HL-60 (cell line): ENCODE results near the gene SERPINB11.

Experiments used
- DNase-seq, 2 experiments: peaks; one replicate each; pipeline ENCODE4 v3.0.0-alpha.2; 2010 to 2020; ENCODE audit warnings: low read depth in 1 of 2, low spot score in 1 of 2
- H3K27ac ChIP-seq: fragments of 250-450 bp; sonication (Bioruptor Pico); replicated peaks from 2 replicates; pipeline ENCODE4 v1.5.1; 2020; ENCODE audit warnings: mild to moderate bottlenecking, moderate library complexity
- H3K27me3 ChIP-seq: fragments of 250-450 bp; sonication (Bioruptor Pico); 2 replicates; pipeline ENCODE4 v1.5.1; 2021; ENCODE audit warnings: mild to moderate bottlenecking, moderate library complexity; ENCODE audit not compliant: insufficient read depth, poor library complexity, severe bottlenecking
- H3K4me3 ChIP-seq: replicated peaks from 2 replicates; pipeline ENCODE4 v1.5.1; 2011; ENCODE audit warnings: mild to moderate bottlenecking, control low read depth, low read length; ENCODE audit not compliant: insufficient read depth
- GABPA ChIP-seq: IDR thresholded peaks from 2 replicates; pipeline ENCODE4 v1.6.1; 2012; ENCODE audit warnings: low read depth
- POLR2AphosphoS5 ChIP-seq: IDR thresholded peaks from 2 replicates; pipeline ENCODE4 v1.6.1; 2012; ENCODE audit warnings: low read depth
- SPI1 ChIP-seq: IDR thresholded peaks from 2 replicates; pipeline ENCODE4 v1.6.1; 2012; ENCODE audit warnings: low read depth, mild to moderate bottlenecking, borderline replicate concordance
- TF ChIP-seq, protein P1 (sequence below): IDR thresholded peaks from one replicate; pipeline ENCODE4 v1.5.1; 2011; ENCODE audit warnings: low read length, control low read depth, inconsistent platforms; ENCODE audit not compliant: insufficient read depth
- TF ChIP-seq, protein P2 (sequence below): IDR thresholded peaks from 2 replicates; pipeline ENCODE4 v1.6.1; 2012; ENCODE audit warnings: low read depth; ENCODE audit not compliant: insufficient replicate concordance

SERPINB11 gene

DNA sequence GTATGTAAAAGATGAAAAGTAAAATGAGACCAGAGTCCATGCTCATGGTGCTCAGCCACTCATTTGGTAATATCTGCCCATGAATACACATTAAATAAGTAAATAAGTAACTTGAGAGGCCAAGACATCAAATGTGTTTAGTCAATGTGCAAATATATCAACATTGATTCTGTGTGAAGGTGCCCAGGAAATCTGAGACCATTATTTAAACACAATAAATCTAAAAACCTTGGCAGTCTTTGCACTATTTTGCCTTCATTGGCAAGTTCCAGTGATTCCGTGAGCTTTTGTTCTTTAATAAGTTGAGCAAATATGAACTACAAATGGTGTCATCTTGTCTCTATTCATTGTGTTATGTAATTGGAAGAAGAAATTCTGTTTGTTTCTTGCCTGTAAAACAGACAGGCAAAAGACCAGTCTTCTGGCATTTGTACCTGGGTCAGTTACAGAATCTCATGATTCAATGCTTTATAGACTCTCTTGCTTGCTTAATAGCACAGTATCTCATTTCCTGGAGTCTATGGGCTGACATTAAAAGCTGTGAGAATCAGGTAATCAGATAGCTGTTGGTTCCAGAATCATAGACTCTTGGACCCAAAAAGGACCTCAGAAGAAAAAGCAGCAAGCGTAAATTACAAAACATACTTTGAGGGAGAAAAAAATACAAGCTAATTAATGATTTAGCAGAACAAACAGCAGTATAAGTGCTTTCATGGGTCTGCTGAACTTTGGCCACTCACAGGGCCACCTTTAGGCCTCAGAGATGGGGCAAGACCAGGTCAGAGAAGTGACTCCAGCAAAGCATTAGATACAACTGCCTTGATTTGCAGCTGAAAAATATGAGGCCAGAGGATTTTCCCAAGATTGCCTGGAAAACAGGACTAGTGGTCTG lies 21.1 kb upstream of the SERPINB11 start:
- no peak for DNase-seq
- TF ChIP-seq, protein P1, sequence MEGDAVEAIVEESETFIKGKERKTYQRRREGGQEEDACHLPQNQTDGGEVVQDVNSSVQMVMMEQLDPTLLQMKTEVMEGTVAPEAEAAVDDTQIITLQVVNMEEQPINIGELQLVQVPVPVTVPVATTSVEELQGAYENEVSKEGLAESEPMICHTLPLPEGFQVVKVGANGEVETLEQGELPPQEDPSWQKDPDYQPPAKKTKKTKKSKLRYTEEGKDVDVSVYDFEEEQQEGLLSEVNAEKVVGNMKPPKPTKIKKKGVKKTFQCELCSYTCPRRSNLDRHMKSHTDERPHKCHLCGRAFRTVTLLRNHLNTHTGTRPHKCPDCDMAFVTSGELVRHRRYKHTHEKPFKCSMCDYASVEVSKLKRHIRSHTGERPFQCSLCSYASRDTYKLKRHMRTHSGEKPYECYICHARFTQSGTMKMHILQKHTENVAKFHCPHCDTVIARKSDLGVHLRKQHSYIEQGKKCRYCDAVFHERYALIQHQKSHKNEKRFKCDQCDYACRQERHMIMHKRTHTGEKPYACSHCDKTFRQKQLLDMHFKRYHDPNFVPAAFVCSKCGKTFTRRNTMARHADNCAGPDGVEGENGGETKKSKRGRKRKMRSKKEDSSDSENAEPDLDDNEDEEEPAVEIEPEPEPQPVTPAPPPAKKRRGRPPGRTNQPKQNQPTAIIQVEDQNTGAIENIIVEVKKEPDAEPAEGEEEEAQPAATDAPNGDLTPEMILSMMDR, result no peak
- TF ChIP-seq POLR2AphosphoS5 (no peak), GABPA (no peak), SPI1 (no peak)
- TF ChIP-seq, protein P2, sequence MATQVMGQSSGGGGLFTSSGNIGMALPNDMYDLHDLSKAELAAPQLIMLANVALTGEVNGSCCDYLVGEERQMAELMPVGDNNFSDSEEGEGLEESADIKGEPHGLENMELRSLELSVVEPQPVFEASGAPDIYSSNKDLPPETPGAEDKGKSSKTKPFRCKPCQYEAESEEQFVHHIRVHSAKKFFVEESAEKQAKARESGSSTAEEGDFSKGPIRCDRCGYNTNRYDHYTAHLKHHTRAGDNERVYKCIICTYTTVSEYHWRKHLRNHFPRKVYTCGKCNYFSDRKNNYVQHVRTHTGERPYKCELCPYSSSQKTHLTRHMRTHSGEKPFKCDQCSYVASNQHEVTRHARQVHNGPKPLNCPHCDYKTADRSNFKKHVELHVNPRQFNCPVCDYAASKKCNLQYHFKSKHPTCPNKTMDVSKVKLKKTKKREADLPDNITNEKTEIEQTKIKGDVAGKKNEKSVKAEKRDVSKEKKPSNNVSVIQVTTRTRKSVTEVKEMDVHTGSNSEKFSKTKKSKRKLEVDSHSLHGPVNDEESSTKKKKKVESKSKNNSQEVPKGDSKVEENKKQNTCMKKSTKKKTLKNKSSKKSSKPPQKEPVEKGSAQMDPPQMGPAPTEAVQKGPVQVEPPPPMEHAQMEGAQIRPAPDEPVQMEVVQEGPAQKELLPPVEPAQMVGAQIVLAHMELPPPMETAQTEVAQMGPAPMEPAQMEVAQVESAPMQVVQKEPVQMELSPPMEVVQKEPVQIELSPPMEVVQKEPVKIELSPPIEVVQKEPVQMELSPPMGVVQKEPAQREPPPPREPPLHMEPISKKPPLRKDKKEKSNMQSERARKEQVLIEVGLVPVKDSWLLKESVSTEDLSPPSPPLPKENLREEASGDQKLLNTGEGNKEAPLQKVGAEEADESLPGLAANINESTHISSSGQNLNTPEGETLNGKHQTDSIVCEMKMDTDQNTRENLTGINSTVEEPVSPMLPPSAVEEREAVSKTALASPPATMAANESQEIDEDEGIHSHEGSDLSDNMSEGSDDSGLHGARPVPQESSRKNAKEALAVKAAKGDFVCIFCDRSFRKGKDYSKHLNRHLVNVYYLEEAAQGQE, result no peak
- Histone ChIP-seq H3K4me3 (no peak overlapping the region), H3K27me3 (peaks cover 2% of the 10 kb centered on the region), H3K27ac (no peak overlapping the region)

DNA sequence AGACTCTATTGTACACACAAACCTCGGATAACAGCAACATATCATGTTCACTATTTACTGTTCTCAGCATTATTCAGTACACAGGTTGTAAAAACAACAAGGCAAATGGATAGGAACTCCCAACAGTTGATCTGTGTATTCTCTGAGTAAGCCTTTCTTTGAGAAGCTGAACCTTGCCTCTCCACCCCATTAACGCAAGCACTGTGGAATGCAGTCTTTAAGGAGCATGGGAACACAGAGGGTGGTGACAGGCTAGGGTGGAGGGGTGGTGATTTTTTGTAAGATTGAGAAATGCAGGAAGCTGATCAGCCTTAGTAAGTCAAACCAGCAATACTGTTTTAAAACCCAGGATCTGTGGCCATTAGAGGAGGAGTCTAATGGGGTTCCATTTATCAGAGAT lies 19.6 kb upstream of the SERPINB11 start:
- no peak overlapping the region for H3K27ac ChIP-seq
- TF ChIP-seq, protein P2, result no peak
- TF ChIP-seq POLR2AphosphoS5, result no peak
- no peak for TF ChIP-seq GABPA
- TF ChIP-seq SPI1, result no peak
- TF ChIP-seq, protein P1, result no peak
- peaks cover 5% of the 10 kb centered on the region for H3K27me3 ChIP-seq
- H3K4me3 ChIP-seq, result no peak overlapping the region
- DNase-seq, result no peak

DNA sequence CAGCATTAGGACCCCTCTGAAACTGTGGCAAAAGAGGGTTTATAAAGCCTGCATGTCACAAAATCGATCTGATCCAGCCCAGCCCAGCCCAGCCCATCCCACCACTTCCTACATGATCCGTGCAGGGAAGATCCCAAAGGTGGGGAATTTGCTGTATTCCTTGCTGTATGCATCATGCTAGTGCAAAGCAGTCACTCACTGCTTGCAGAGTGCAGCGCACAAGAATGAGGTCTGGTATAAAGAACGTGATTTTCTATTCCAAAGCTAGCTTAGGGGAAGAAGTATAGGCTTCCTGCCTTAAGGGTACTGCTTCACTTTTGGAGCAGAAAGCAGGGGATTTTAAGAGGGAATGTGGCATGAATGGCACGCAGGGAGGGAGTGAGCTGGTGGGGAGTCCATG lies 18.9 kb upstream of the SERPINB11 start:
- peaks cover 6% of the 10 kb centered on the region for H3K27me3 ChIP-seq
- no peak for DNase-seq
- no peak overlapping the region for H3K4me3 ChIP-seq
- H3K27ac ChIP-seq, result no peak overlapping the region
- TF ChIP-seq SPI1 (no peak), POLR2AphosphoS5 (no peak), GABPA (no peak)
- TF ChIP-seq, protein P2, result no peak
- TF ChIP-seq, protein P1, result no peak
